CD4-positive, alpha-beta memory T cell (primary cell): ENCODE results near the gene CEP78. TPM values are rescaled to one million over a fixed set of nuclear protein-coding genes. Genes with fewer than 3 reads are reported as not detected.

Experiments used
- CTCF ChIA-PET: fragments of 350-600 bp; sonication (Branson Sonifier 250); formaldehyde crosslinking; loops from one replicate; lab custom pipeline; 2021; ENCODE audit warnings: inconsistent platforms; ENCODE audit not compliant: partially characterized antibody; lab: Charles Lee
- POLR2A ChIA-PET: fragments of 350-600 bp; sonication (Branson Sonifier 250); formaldehyde crosslinking; loops from one replicate; lab custom pipeline; 2021; ENCODE audit not compliant: partially characterized antibody; lab: Charles Lee
- DNase-seq, 5 donors: peaks; one replicate each; pipeline versions ENCODE4 v3.0.0 to v3.0.0-alpha.2; 2020 to 2022; ENCODE audit warnings: mixed read lengths in 1 of 5
- H3K27ac ChIP-seq: one replicate; pipeline ENCODE4 v1.7.0; 2013; ENCODE audit warnings: low read depth, low read length
- H3K27me3 ChIP-seq: 2 replicates; pipeline ENCODE4 v1.7.0; 2013; ENCODE audit warnings: mild to moderate bottlenecking, low read length, moderate library complexity; ENCODE audit not compliant: insufficient read depth
- H3K36me3 ChIP-seq: 2 replicates; pipeline ENCODE4 v1.7.0; 2013; ENCODE audit warnings: mild to moderate bottlenecking, low read length, moderate library complexity; ENCODE audit not compliant: insufficient read depth
- H3K4me1 ChIP-seq: 2 replicates; pipeline ENCODE4 v1.7.0; 2013; ENCODE audit warnings: mild to moderate bottlenecking, low read length, moderate library complexity; ENCODE audit not compliant: insufficient read depth
- H3K4me3 ChIP-seq, 2 donors: one replicate each; pipeline ENCODE4 v1.7.0; 2013; ENCODE audit warnings: low read length in 2 of 2, mild to moderate bottlenecking in 1 of 2
- H3K9me3 ChIP-seq, 2 donors: one replicate each; pipeline ENCODE4 v1.7.0; 2013; ENCODE audit warnings: low read length in 2 of 2, control low read depth in 1 of 2; ENCODE audit not compliant: control insufficient read depth in 1 of 2
- H3K27ac Mint-ChIP-seq, 7 donors: one replicate each; pipeline ENCODE4 v1.8.0; 2020 to 2021; ENCODE audit warnings: mixed read lengths in 7 of 7, mild to moderate bottlenecking in 6 of 7, inconsistent platforms in 3 of 7, moderate library complexity in 3 of 7
- H3K27me3 Mint-ChIP-seq, 2 donors: one replicate each; pipeline ENCODE4 v1.8.0; 2020 to 2021; ENCODE audit warnings: mixed read lengths in 2 of 2
- H3K36me3 Mint-ChIP-seq, 2 donors: one replicate each; pipeline ENCODE4 v1.8.0; 2020 to 2021; ENCODE audit warnings: mixed read lengths in 2 of 2, inconsistent platforms in 1 of 2, mild to moderate bottlenecking in 1 of 2
- H3K4me1 Mint-ChIP-seq, 4 donors: one replicate each; pipeline ENCODE4 v1.8.0; 2020 to 2021; ENCODE audit warnings: mixed read lengths in 4 of 4, mild to moderate bottlenecking in 1 of 4
- H3K4me3 Mint-ChIP-seq, 8 donors: one replicate each; pipeline ENCODE4 v1.8.0; 2020 to 2021; ENCODE audit warnings: mixed read lengths in 8 of 8, mild to moderate bottlenecking in 7 of 8, moderate library complexity in 6 of 8, inconsistent platforms in 3 of 8
- H3K9me3 Mint-ChIP-seq, 8 donors: one replicate each; pipeline ENCODE4 v1.8.0; 2020 to 2021; ENCODE audit warnings: mixed read lengths in 8 of 8, mild to moderate bottlenecking in 5 of 8, inconsistent platforms in 3 of 8, moderate library complexity in 1 of 8
- intact Hi-C: fragments of 100-400 bp; cut with micrococcal nuclease; formaldehyde crosslinking; loops from one replicate; pipeline ENCODE4 v1.15.1; 2023
- polyA plus RNA-seq, 2 donors: library from polyadenylated mRNA; unstranded; fragments of 300-500 nt; fragmentation: Illumina TruSeq; gene quantifications; one replicate each; pipeline ENCODE4 v1.2.3, GENCODE V29; 2021
- total RNA-seq, 2 experiments: library from RNA; stranded (reverse); gene quantifications; one replicate each; pipeline ENCODE4 v1.2.3, GENCODE V29; 2021

Gene CEP78
- total and polyA plus RNA-seq, 4 experiments from 2014 or later: 13.7 to 27.6 (median 20.7) TPM

- DNase-seq: no peak
- H3K4me1 Mint-ChIP-seq: peaks cover 7 to 14% (median 10%) of the 10 kb centered on the region in 4 donors
- H3K9me3 Mint-ChIP-seq: no peaks in the 10 kb centered on the region
- Histone ChIP-seq H3K27me3 (no peaks in the 10 kb centered on the region), H3K27ac (no peak overlapping the region), H3K9me3 (no peaks in the 10 kb centered on the region), H3K36me3 (no peaks in the 10 kb centered on the region), H3K4me1 (peaks cover 7% of the 10 kb centered on the region), H3K4me3 (no peak overlapping the region)
- ChIA-PET CTCF (no interaction called here), POLR2A (no interaction called here)
- peak overlapping the region in 1 of 7 donors; percentile 31 for H3K27ac Mint-ChIP-seq
- H3K36me3 Mint-ChIP-seq: no peaks in the 10 kb centered on the region
- H3K4me3 Mint-ChIP-seq: no peak overlapping the region
- intact Hi-C loops: no loop called here
- peaks cover 0 to 2% of the 10 kb centered on the region in 2 donors for H3K27me3 Mint-ChIP-seq
These were observed 53.6 kb downstream of the CEP78 start for GRCh38 chr9:78289474-78289873.

- no peak for DNase-seq
- Mint-ChIP-seq H3K4me3 (no peak overlapping the region), H3K9me3 (no peaks in the 10 kb centered on the region), H3K27ac (no peak overlapping the region), H3K36me3 (no peaks in the 10 kb centered on the region), H3K4me1 (peaks cover 7 to 18% (median 12%) of the 10 kb centered on the region in 4 donors), H3K27me3 (peaks cover 0 to 2% of the 10 kb centered on the region in 2 donors)
- intact Hi-C loops: no loop called here
- Histone ChIP-seq H3K4me3 (no peak overlapping the region), H3K36me3 (no peaks in the 10 kb centered on the region), H3K27ac (no peak overlapping the region), H3K27me3 (no peaks in the 10 kb centered on the region), H3K9me3 (no peaks in the 10 kb centered on the region), H3K4me1 (peaks cover 13% of the 10 kb centered on the region)
- POLR2A ChIA-PET: no interaction called here
- CTCF ChIA-PET: no interaction called here
These were observed 55.5 kb downstream of the CEP78 start for GRCh38 chr9:78291240-78291925.

- no peak overlapping the region for H3K4me3 ChIP-seq
- no peak overlapping the region for H3K27ac ChIP-seq
- Mint-ChIP-seq H3K27ac (peak overlapping the region in 1 of 7 donors; percentile 33), H3K4me3 (peak overlapping the region in 1 of 8 donors; percentile 39), H3K36me3 (peaks cover 0 to 3% of the 10 kb centered on the region in 2 donors), H3K9me3 (no peaks in the 10 kb centered on the region), H3K4me1 (peaks cover 9 to 25% (median 15%) of the 10 kb centered on the region in 4 donors), H3K27me3 (no peaks in the 10 kb centered on the region)
- no peaks in the 10 kb centered on the region for H3K27me3 ChIP-seq
- H3K36me3 ChIP-seq: no peaks in the 10 kb centered on the region
- peaks cover 15% of the 10 kb centered on the region for H3K4me1 ChIP-seq
- no peak for DNase-seq
- intact Hi-C loops: no loop called here
- H3K9me3 ChIP-seq: no peaks in the 10 kb centered on the region
- ChIA-PET CTCF (no interaction called here), POLR2A (interaction anchor here (0.6 to 0.7 kb wide), 2 partner anchors 334 to 1518 kb away, joined by 3 read pairs; no protein-coding TSS in a partner anchor)
These were observed 56.2 kb downstream of the CEP78 start for GRCh38 chr9:78292026-78292425.

- no peak for DNase-seq
- Histone ChIP-seq H3K36me3 (no peaks in the 10 kb centered on the region), H3K4me1 (peaks cover 18% of the 10 kb centered on the region), H3K27me3 (no peaks in the 10 kb centered on the region), H3K9me3 (no peaks in the 10 kb centered on the region), H3K4me3 (no peak overlapping the region), H3K27ac (no peak overlapping the region)
- Mint-ChIP-seq H3K27ac (peak overlapping the region in 4 of 7 donors; percentile 30 to 86 (median 54)), H3K4me1 (peaks cover 13 to 32% (median 20%) of the 10 kb centered on the region in 4 donors), H3K9me3 (no peaks in the 10 kb centered on the region), H3K36me3 (peaks cover 0 to 3% of the 10 kb centered on the region in 2 donors), H3K27me3 (no peaks in the 10 kb centered on the region), H3K4me3 (peak overlapping the region; percentile 63 to 91 (median 76))
- POLR2A ChIA-PET: interaction anchor here (0.6 to 0.7 kb wide), 3 partner anchors 15 to 1517 kb away, joined by 3 read pairs; no protein-coding TSS in a partner anchor
- intact Hi-C loops: no loop called here
- CTCF ChIA-PET: interaction anchor here (1.8 kb wide), 1 partner anchor 77 kb away, joined by 8 read pairs; no protein-coding TSS in a partner anchor
These were observed 57.0 kb downstream of the CEP78 start for GRCh38 chr9:78292716-78293497.

DNA sequence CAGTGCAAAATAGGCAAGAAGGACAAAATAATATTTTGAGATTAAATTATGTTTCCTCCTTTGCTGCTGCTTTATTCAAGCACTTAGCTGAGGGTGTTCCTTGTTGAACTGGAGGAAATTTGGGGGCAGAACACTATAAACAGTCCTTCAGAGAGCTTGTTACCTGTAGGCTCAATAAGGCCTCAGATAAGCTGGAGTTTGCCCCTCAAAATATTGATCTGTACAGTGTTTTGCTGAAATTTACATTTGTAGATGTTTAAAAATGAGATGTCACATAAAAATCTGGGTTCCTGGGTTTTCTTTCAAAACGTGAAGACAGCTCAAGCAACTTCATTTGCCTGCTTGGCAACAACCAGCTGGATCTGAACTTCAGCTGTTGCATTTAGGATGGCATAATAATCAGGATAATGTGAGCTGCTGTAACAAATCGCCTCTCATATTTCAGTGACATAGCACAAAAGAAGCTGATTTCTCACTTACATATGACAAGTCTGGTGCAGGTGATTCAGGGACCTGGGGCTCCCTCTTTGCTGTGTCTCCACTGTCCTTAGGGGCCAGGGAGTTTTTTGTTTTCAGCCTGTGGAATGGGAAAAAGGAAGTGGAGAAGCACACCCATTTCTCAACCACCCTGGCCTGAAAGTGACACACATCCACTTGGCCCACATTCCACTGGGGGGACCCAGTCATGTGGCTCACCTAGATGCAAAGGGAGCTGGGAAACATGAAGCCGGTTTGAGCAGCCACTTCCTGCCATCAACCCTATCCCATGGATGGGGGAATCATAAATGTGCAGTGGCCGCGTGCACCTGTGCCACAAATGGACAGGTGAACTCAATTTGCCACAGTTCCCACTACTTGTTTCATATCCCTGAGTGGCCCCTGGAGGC lies 58.7 kb downstream of the CEP78 start:
- Mint-ChIP-seq H3K36me3 (peaks cover 0 to 3% of the 10 kb centered on the region in 2 donors), H3K4me3 (peak overlapping the region in 5 of 8 donors; percentile 15 to 56 (median 36)), H3K27ac (peak overlapping the region in 2 of 7 donors; percentile 2 to 61), H3K9me3 (no peaks in the 10 kb centered on the region), H3K27me3 (peaks cover 0 to 2% of the 10 kb centered on the region in 2 donors), H3K4me1 (peaks cover 18 to 37% (median 25%) of the 10 kb centered on the region in 4 donors)
- H3K27ac ChIP-seq: no peak overlapping the region
- H3K4me1 ChIP-seq: peaks cover 25% of the 10 kb centered on the region
- no peak for DNase-seq
- H3K36me3 ChIP-seq: no peaks in the 10 kb centered on the region
- ChIA-PET CTCF (interaction anchor here (1.8 kb wide), 1 partner anchor 75 kb away, joined by 8 read pairs; no protein-coding TSS in a partner anchor), POLR2A (no interaction called here)
- H3K9me3 ChIP-seq: no peaks in the 10 kb centered on the region
- intact Hi-C loops: loop anchor here (5.0 kb wide), 2 partner anchors 1117 to 1278 kb away; partner anchors contain the start of genes TLE4 and VPS13A
- H3K4me3 ChIP-seq: no peak overlapping the region
- H3K27me3 ChIP-seq: no peaks in the 10 kb centered on the region

DNA sequence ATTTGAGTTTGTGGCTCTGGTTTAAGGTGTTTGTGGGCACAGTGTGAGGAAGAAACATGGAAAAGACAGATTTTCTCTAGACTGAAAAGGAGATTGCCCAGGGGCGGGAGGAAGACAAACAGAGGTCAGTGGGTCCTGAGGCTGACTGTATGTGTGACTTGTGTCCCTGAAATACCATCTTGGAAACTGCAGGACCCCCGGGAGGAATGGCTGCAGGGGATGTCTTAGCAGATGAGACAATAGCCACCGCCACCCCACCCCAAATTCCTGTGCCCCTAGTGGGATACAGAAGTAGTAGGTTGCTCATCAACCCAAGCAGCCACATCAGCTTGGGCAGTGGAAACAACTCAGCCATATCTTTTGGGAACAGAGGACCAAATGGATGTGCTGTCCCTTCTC lies 59.3 kb downstream of the CEP78 start:
- Histone ChIP-seq H3K27ac (no peak overlapping the region), H3K9me3 (no peaks in the 10 kb centered on the region), H3K4me1 (peaks cover 25% of the 10 kb centered on the region), H3K4me3 (no peak overlapping the region), H3K27me3 (no peaks in the 10 kb centered on the region), H3K36me3 (no peaks in the 10 kb centered on the region)
- Mint-ChIP-seq H3K4me3 (peak overlapping the region in 5 of 8 donors; percentile 15 to 90 (median 89)), H3K36me3 (peaks cover 0 to 3% of the 10 kb centered on the region in 2 donors), H3K27me3 (peaks cover 0 to 2% of the 10 kb centered on the region in 2 donors), H3K9me3 (no peaks in the 10 kb centered on the region), H3K4me1 (peaks cover 18 to 37% (median 25%) of the 10 kb centered on the region in 4 donors), H3K27ac (peak overlapping the region in 2 of 7 donors; percentile 2 to 52)
- ChIA-PET CTCF (no interaction called here), POLR2A (no interaction called here)
- no peak for DNase-seq
- intact Hi-C loops: loop anchor here (5.0 kb wide), 2 partner anchors 1118 to 1277 kb away; partner anchors contain the start of genes TLE4 and VPS13A
